ENCODE data around the gene FPR3. TPM values are rescaled to one million over a fixed set of nuclear protein-coding genes. Genes with fewer than 3 reads are reported as not detected.

Gene FPR3
- total and polyA plus RNA-seq, 9 of the 15 experiments (the other 6 are each of a cell fraction or from before 2014, with no cell fraction given), result 0.08 to 0.51 (median 0.22) TPM; not detected in 1

DNA sequence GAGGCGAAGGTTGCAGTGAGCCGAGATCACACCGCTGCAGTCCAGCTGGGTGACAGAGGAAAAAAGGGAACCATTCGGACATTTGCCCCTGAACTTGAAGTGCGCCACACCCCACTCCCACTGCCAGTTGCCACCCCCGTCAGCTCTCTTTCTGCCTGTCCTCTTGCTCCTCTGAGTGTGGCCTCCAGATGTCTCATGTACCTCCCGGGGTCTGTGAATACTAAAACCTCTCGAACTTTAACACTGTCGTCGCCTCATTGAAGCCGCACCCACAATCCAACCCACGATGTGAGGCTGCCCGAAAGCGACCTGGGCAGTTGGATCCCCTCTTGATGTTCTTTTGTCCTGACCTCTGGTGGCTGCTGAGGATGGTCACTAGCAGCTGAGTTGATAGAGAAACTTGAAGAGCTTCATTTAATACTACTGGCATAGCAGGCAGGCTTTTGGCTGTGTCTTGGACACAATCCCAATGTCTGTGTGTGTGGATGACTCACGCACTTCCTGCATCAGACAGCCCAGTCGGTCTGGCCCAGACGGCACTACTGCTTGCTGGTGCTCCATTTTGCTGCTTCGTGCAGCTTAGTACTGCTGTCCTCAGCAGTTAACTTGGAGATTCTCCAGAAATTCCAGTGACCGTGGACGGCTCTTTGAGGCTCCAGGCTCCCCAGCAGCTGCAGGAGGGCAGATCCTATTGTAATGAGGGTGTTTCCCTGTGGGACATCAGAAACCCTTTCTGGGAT is 4.2 kb downstream of the FPR3 start (continued):
- TF ChIP-seq HMGN3 (IDR thresholded peaks at IDR 0.05; ENCODE audit: borderline replicate concordance, extremely low read depth, insufficient read length, low read depth, low read length) (no peak), BRD9 (IDR thresholded peaks at IDR 0.05; ENCODE audit: low read depth, partially characterized antibody) (no peak), ZBTB7A (IDR thresholded peaks at IDR 0.05; ENCODE audit: borderline replicate concordance, control insufficient read depth, low read depth, low read length) (no peak), NFE2 (IDR thresholded peaks at IDR 0.05; ENCODE audit: low read depth) (peak; percentile 32; the same call in 1 of the 2 replicates), CSDE1 (IDR thresholded peaks at IDR 0.05) (no peak), BRCA1 (IDR thresholded peaks at IDR 0.05) (no peak), BRCA1 (CRISPR knock-in tag; IDR thresholded peaks at IDR 0.05) (no peak), ARID2 (IDR thresholded peaks at IDR 0.05) (no peak), DNMT1 (IDR thresholded peaks at IDR 0.05) (no peak), ZNF57 (CRISPR knock-in tag; IDR thresholded peaks at IDR 0.05) (0 out of 2 replicates have a peak, but pooled peaks have one; percentile 67), IFI16 (CRISPR knock-in tag; IDR thresholded peaks at IDR 0.05) (no peak), SMARCA4 (IDR thresholded peaks at IDR 0.05) (peak; percentile 73; the same call in 1 of the 2 replicates), CBX3 (IDR thresholded peaks at IDR 0.05; ENCODE audit: borderline replicate concordance in 1 of 2, low read length in 2 of 2) (peak in 1 of 2 experiments; percentile 58; a peak in 1 of 3 replicates), GTF2F1 (IDR thresholded peaks at IDR 0.05; ENCODE audit: low read depth, low read length) (no peak), ZNF830 (CRISPR knock-in tag; IDR thresholded peaks at IDR 0.05) (peak; percentile 26; the same call in 1 of the 2 replicates), RBFOX2 (IDR thresholded peaks at IDR 0.05; ENCODE audit: low read depth, low read length) (peak; percentile 44), POU5F1 (IDR thresholded peaks at IDR 0.05; ENCODE audit: borderline replicate concordance, low read depth, low read length, partially characterized antibody) (no peak), GTF2E2 (tag; IDR thresholded peaks at IDR 0.05) (peak; percentile 67; the same call in 1 of the 2 replicates), HIVEP1 (CRISPR knock-in tag; IDR thresholded peaks at IDR 0.05) (peak; percentile 79; the same call in 1 of the 2 replicates), TSC22D4 (tag; IDR thresholded peaks at IDR 0.05) (no peak), POLR2A (conservative IDR thresholded peaks at IDR 0.05) (peak; percentile 54; the same call in 1 of the 2 replicates), ZFP30 (CRISPR knock-in tag; IDR thresholded peaks at IDR 0.05; ENCODE audit: borderline replicate concordance) (no peak)
- TF ChIP-seq, protein P1, sequence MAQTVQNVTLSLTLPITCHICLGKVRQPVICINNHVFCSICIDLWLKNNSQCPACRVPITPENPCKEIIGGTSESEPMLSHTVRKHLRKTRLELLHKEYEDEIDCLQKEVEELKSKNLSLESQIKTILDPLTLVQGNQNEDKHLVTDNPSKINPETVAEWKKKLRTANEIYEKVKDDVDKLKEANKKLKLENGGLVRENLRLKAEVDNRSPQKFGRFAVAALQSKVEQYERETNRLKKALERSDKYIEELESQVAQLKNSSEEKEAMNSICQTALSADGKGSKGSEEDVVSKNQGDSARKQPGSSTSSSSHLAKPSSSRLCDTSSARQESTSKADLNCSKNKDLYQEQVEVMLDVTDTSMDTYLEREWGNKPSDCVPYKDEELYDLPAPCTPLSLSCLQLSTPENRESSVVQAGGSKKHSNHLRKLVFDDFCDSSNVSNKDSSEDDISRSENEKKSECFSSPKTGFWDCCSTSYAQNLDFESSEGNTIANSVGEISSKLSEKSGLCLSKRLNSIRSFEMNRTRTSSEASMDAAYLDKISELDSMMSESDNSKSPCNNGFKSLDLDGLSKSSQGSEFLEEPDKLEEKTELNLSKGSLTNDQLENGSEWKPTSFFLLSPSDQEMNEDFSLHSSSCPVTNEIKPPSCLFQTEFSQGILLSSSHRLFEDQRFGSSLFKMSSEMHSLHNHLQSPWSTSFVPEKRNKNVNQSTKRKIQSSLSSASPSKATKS (CRISPR knock-in tag; IDR thresholded peaks at IDR 0.05), result no peak
- TF ChIP-seq, protein P2, sequence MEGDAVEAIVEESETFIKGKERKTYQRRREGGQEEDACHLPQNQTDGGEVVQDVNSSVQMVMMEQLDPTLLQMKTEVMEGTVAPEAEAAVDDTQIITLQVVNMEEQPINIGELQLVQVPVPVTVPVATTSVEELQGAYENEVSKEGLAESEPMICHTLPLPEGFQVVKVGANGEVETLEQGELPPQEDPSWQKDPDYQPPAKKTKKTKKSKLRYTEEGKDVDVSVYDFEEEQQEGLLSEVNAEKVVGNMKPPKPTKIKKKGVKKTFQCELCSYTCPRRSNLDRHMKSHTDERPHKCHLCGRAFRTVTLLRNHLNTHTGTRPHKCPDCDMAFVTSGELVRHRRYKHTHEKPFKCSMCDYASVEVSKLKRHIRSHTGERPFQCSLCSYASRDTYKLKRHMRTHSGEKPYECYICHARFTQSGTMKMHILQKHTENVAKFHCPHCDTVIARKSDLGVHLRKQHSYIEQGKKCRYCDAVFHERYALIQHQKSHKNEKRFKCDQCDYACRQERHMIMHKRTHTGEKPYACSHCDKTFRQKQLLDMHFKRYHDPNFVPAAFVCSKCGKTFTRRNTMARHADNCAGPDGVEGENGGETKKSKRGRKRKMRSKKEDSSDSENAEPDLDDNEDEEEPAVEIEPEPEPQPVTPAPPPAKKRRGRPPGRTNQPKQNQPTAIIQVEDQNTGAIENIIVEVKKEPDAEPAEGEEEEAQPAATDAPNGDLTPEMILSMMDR (IDR thresholded peaks at IDR 0.05 in 2 of 3, conservative IDR thresholded peaks at IDR 0.05 in 1 of 3; ENCODE audit: insufficient read depth in 2 of 3, low read depth in 1 of 3, low read length in 3 of 3), result peak; percentile 19 to 39 (median 38); a peak in 4 of 6 replicates
- TF ChIP-seq, protein P3, sequence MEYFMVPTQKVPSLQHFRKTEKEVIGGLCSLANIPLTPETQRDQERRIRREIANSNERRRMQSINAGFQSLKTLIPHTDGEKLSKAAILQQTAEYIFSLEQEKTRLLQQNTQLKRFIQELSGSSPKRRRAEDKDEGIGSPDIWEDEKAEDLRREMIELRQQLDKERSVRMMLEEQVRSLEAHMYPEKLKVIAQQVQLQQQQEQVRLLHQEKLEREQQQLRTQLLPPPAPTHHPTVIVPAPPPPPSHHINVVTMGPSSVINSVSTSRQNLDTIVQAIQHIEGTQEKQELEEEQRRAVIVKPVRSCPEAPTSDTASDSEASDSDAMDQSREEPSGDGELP (CRISPR knock-in tag; IDR thresholded peaks at IDR 0.05; ENCODE audit: borderline replicate concordance), result peak; percentile 30; the same call in 1 of the 2 replicates
